MM.1S (cell line): ENCODE measurements around the gene ITPR1.

Source experiments
- DNase-seq: peaks from one replicate; pipeline ENCODE4 v3.0.0-alpha.2; 2015
- H2AFZ ChIP-seq: fragments of 300-600 bp; sonication (generic); 2 replicates; pipeline ENCODE4 v1.6.0; 2016; ENCODE audit warnings: antibody characterized with exemption, low read length
- H3F3A ChIP-seq: fragments of 300-600 bp; sonication (generic); 2 replicates; pipeline ENCODE4 v1.6.1; 2016; ENCODE audit warnings: mild to moderate bottlenecking, antibody characterized with exemption, low read length, moderate library complexity, mixed read lengths; ENCODE audit not compliant: insufficient read depth
- H3K27ac ChIP-seq: fragments of 300-600 bp; sonication (generic); 2 replicates; pipeline ENCODE4 v1.5.1; 2016; ENCODE audit warnings: mild to moderate bottlenecking, low read length
- H3K27me3 ChIP-seq: fragments of 300-600 bp; sonication (generic); replicated peaks from 2 replicates; pipeline ENCODE4 v1.6.0; 2016; ENCODE audit warnings: low read length; ENCODE audit not compliant: insufficient read depth
- H3K36me3 ChIP-seq: fragments of 300-600 bp; sonication (generic); replicated peaks from 2 replicates; pipeline ENCODE4 v1.6.1; 2016; ENCODE audit warnings: mild to moderate bottlenecking, low read length, mixed read lengths; ENCODE audit not compliant: insufficient read depth
- H3K4me1 ChIP-seq: fragments of 300-600 bp; sonication (generic); 2 replicates; pipeline ENCODE4 v1.6.1; 2016; ENCODE audit warnings: low read length, mixed read lengths
- H3K4me2 ChIP-seq: fragments of 300-600 bp; sonication (generic); 2 replicates; pipeline ENCODE4 v1.6.0; 2016; ENCODE audit warnings: low read depth, low read length
- H3K4me3 ChIP-seq: fragments of 300-600 bp; sonication (generic); 2 replicates; pipeline ENCODE4 v1.5.1; 2016; ENCODE audit warnings: low read length, mixed read lengths
- H3K79me2 ChIP-seq: fragments of 300-600 bp; sonication (generic); 2 replicates; pipeline ENCODE4 v1.6.1; 2016; ENCODE audit warnings: mixed run types, low read length, mixed read lengths
- H3K9ac ChIP-seq: fragments of 300-600 bp; sonication (generic); 2 replicates; pipeline ENCODE4 v1.6.1; 2016; ENCODE audit warnings: low read length, mixed read lengths
- H3K9me2 ChIP-seq: fragments of 300-600 bp; sonication (generic); replicated peaks from 2 replicates; pipeline ENCODE4 v1.6.1; 2016; ENCODE audit warnings: mild to moderate bottlenecking, low read length, mixed read lengths; ENCODE audit not compliant: insufficient read depth
- H3K9me3 ChIP-seq: fragments of 300-600 bp; sonication (generic); replicated peaks from 2 replicates; pipeline ENCODE4 v1.6.1; 2016; ENCODE audit warnings: mild to moderate bottlenecking, low read length, mixed read lengths; ENCODE audit not compliant: insufficient read depth
- H4K20me1 ChIP-seq: fragments of 300-600 bp; sonication (generic); 2 replicates; pipeline ENCODE4 v1.6.1; 2016; ENCODE audit warnings: mild to moderate bottlenecking, low read length, moderate library complexity, mixed read lengths; ENCODE audit not compliant: insufficient read depth
- EZH2 ChIP-seq: fragments of 300-600 bp; sonication (generic); optimal IDR thresholded peaks from 2 replicates; pipeline ENCODE3; 2017; ENCODE audit warnings: low read depth, mild to moderate bottlenecking, antibody characterized with exemption, low read length, mixed read lengths
- EZH2phosphoT487 ChIP-seq: fragments of 300-600 bp; sonication (generic); IDR thresholded peaks from 2 replicates; pipeline ENCODE4 v1.6.1; 2018; ENCODE audit warnings: antibody characterized with exemption, low read length
- TF ChIP-seq, protein P1 (sequence below): fragments of 300-600 bp; sonication (generic); IDR thresholded peaks from 2 replicates; pipeline ENCODE4 v1.5.1; 2016; ENCODE audit warnings: antibody characterized with exemption, low read length, mixed read lengths

ITPR1 gene

DNA sequence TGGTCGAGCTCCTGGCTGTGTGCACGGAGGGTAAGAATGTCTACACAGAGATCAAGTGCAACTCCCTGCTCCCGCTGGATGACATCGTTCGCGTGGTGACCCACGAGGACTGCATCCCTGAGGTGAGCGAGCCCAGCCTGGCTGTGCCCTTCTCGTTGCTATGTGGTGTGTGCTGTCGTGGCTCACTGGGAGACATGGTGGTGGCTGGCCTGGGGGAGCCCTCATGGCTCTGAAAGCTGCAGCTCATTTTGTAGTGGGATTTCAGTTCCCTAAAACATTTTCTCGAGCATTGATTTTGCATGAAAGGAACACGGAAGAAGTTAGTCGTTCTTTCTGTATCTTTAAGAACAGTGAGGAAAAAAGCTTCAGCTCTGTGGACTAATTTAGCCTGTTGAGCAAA, 200.5 kb downstream of the ITPR1 start:
- Histone ChIP-seq H3K9ac (no peak overlapping the region), H2AFZ (no peak overlapping the region), H3F3A (no peaks in the 10 kb centered on the region), H3K4me3 (no peak overlapping the region), H3K36me3 (no peaks in the 10 kb centered on the region), H3K4me2 (no peak overlapping the region), H3K9me3 (no peaks in the 10 kb centered on the region), H4K20me1 (no peaks in the 10 kb centered on the region), H3K79me2 (no peaks in the 10 kb centered on the region), H3K4me1 (no peaks in the 10 kb centered on the region), H3K27me3 (no peaks in the 10 kb centered on the region), H3K9me2 (no peaks in the 10 kb centered on the region), H3K27ac (no peak overlapping the region)
- TF ChIP-seq, protein P1, sequence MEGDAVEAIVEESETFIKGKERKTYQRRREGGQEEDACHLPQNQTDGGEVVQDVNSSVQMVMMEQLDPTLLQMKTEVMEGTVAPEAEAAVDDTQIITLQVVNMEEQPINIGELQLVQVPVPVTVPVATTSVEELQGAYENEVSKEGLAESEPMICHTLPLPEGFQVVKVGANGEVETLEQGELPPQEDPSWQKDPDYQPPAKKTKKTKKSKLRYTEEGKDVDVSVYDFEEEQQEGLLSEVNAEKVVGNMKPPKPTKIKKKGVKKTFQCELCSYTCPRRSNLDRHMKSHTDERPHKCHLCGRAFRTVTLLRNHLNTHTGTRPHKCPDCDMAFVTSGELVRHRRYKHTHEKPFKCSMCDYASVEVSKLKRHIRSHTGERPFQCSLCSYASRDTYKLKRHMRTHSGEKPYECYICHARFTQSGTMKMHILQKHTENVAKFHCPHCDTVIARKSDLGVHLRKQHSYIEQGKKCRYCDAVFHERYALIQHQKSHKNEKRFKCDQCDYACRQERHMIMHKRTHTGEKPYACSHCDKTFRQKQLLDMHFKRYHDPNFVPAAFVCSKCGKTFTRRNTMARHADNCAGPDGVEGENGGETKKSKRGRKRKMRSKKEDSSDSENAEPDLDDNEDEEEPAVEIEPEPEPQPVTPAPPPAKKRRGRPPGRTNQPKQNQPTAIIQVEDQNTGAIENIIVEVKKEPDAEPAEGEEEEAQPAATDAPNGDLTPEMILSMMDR = no peak
- TF ChIP-seq EZH2phosphoT487 (no peak), EZH2 (no peak)
- DNase-seq = no peak

DNA sequence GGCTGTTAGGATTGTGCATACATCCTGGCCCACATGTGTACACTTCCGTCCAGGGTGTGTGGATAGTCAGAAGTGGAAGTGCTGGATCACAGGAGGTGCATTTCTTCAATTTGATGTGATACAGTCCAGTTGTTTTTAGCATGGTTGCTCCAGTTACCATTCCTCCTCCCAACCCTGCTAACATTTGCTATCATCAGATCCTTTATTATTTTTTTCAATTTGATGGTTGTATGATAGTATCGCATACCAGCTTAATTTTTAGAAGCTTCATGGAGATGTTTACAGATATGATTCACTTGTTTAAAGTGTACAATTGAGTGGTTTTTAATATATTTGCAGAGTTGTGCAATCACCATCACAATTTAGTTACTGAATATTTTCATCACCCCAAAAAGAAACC, 202.7 kb downstream of the ITPR1 start:
- Histone ChIP-seq H3K36me3 (no peaks in the 10 kb centered on the region), H3K27me3 (no peaks in the 10 kb centered on the region), H2AFZ (no peak overlapping the region), H3K4me3 (no peak overlapping the region), H3F3A (no peaks in the 10 kb centered on the region), H4K20me1 (no peaks in the 10 kb centered on the region), H3K9me2 (no peaks in the 10 kb centered on the region), H3K27ac (no peak overlapping the region), H3K79me2 (no peaks in the 10 kb centered on the region), H3K4me1 (no peaks in the 10 kb centered on the region), H3K4me2 (no peak overlapping the region), H3K9me3 (no peaks in the 10 kb centered on the region), H3K9ac (no peak overlapping the region)
- no peak for DNase-seq
- TF ChIP-seq EZH2phosphoT487 (no peak), EZH2 (no peak)
- TF ChIP-seq, protein P1 = no peak

DNA sequence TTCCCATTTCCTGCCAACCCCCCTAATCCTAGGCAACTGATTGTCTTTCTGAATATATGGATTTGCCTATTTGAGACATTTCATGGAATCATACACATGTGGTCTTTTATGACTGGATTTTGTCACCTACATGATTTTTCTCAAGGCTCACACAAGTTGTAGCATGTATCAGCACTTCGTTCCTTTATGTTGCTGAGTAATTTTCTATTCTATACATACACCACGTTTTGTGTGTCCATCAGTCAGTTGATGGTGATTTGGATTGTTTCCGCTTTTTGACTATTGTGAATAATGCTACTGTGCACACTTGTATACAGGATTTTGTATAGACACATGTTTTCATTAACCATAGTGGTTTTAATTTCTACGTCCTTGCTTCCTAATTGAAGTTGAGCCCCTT, 203.1 kb downstream of the ITPR1 start:
- Histone ChIP-seq H3K27me3 (no peaks in the 10 kb centered on the region), H3K9me2 (no peaks in the 10 kb centered on the region), H3K4me3 (no peak overlapping the region), H3K4me1 (no peaks in the 10 kb centered on the region), H3K36me3 (no peaks in the 10 kb centered on the region), H2AFZ (no peak overlapping the region), H3K27ac (no peak overlapping the region), H3F3A (no peaks in the 10 kb centered on the region), H3K4me2 (no peak overlapping the region), H4K20me1 (no peaks in the 10 kb centered on the region), H3K9ac (no peak overlapping the region), H3K9me3 (no peaks in the 10 kb centered on the region), H3K79me2 (no peaks in the 10 kb centered on the region)
- DNase-seq = no peak
- TF ChIP-seq EZH2 (no peak), EZH2phosphoT487 (no peak)
- TF ChIP-seq, protein P1 = no peak
